Activated T-helper 1 cell treated with anti-CD3 and anti-CD28 coated beads, Interleukin-2, amount 50 U/mL, for 16 hours (primary cell): Measurements from ENCODE around the gene NOS1AP.
A peak's percentile ranks its signal among the peaks of the same experiment; 100 is the strongest.
"Not testable (repeated sequence)": the region's sequence is repeated elsewhere in the genome, so short reads cannot be mapped to it uniquely, and the experiment has no call there.

Experiments
- DNase-seq, 2 donors: peaks; one replicate each; pipeline ENCODE4 v3.0.0-alpha.2; 2020; ENCODE audit warnings: low read depth in 1 of 2, low spot score in 1 of 2

NOS1AP gene

DNA sequence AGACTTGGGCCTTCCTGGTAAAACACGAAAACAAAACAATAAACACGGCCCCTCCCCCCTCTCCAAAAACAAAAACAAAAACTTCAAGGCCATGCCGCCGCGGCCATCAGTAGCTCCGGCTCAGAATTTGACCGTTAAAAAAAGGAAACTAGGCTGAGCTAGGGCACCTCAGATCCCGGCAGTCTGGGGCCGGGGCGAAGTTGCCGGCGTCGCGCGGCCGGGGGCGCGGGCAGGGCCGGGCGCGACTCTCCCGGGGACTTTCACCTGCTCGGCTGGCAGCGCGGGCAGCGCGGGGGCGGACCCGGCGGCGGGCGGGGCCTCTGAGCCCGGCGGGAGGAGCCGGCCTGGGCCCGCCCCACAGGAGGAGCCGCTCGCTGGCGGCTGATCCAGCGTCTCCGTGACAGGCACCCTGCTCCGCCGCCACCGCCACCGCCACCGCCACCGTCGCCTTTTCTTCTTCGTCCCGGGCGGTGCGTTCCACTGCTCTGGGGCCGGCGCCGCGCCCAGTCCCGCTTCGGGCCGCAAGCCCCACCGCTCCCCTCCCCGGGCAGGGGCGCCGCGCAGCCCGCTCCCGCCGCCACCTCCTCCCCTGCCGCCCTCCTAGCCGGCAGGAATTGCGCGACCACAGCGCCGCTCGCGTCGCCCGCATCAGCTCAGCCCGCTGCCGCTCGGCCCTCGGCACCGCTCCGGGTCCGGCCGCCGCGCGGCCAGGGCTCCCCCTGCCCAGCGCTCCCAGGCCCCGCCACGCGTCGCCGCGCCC is at the start of gene NOS1AP:
NOS1AP (plus strand) TSS at position 358 of the 760 bp plus-strand sequence. CDS start 487 bp downstream, outside the sequence.
- peak; percentile 46 to 64 for DNase-seq

DNA sequence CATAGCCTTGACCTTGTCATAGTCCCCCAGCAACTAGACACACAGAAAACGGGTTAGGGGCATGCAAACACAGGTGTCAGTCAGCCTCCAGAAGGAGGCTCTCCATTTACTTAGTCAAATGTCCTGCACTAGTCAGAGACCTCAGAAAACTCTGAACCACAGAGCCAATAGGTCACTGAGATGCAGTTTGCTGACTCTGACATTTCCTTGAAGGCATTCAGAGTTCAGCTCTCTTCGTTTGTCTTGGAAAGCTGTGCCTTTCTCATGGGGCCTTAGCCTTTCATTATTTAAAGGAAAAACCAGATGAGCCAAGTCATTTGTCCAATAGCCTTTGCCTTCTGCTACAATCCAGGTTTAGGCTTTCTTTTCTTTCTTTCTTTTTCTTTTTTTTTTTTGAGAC is 49.3 kb upstream of the NOS1AP start:
- no peak for DNase-seq

DNA sequence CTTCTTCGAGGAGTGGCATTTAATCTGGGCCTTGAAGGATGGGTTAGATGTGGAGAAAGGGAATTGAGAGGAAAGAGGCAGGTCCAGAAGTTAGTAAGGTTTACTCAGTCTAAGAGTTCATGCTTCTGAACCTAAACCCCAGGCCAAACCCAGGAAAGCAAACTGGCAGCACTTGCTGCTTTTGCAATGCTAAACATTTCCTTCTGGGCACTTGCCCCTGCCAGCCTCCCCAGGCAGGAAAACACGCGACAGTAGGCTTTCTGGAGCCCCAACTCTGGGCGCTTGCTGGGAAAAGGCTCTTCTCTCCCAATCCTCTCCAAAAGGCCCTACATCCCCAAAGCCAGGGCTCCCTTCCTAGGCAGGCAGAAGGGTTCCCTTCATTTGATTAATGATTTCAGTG is 48.4 kb upstream of the NOS1AP start:
- DNase-seq: no peak

DNA sequence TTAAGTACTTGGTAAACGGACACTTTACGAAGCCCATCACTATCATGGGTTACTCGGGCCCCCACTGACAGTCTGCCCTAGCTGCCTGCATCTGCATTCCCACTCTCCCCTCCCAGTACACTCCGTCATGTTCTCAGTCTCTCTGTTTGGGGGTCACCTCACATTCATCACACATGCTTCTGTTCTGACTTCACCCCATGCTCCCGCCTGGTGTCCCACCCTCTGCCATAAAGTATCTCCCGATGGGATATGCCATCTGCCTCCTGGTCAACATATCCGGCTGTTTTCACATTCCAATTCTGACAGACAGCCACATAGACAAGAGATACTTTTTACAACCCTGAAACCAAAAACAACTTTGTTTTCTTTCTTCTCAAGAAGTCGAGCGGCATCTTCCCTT is 46.9 kb upstream of the NOS1AP start:
- no peak for DNase-seq

DNA sequence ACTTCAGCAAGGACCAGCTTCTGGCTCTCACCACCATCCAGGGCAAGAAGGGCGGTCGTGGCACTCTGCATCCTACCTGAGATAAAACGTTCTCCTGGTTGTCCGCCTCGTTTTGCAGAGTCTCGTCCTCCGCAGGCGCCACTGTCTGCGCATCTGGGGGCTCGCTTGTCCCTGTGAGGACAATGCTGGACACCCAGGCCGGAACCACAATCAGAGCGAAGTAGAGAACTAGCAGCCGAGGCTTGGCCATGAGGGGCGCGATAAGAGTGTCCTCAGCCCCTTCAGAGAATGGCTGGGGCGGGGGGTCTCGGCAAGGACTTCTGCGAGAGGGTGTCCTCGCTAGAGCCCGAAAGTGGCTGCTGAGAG is 46.3 kb upstream of the NOS1AP start:
- no peak for DNase-seq

DNA sequence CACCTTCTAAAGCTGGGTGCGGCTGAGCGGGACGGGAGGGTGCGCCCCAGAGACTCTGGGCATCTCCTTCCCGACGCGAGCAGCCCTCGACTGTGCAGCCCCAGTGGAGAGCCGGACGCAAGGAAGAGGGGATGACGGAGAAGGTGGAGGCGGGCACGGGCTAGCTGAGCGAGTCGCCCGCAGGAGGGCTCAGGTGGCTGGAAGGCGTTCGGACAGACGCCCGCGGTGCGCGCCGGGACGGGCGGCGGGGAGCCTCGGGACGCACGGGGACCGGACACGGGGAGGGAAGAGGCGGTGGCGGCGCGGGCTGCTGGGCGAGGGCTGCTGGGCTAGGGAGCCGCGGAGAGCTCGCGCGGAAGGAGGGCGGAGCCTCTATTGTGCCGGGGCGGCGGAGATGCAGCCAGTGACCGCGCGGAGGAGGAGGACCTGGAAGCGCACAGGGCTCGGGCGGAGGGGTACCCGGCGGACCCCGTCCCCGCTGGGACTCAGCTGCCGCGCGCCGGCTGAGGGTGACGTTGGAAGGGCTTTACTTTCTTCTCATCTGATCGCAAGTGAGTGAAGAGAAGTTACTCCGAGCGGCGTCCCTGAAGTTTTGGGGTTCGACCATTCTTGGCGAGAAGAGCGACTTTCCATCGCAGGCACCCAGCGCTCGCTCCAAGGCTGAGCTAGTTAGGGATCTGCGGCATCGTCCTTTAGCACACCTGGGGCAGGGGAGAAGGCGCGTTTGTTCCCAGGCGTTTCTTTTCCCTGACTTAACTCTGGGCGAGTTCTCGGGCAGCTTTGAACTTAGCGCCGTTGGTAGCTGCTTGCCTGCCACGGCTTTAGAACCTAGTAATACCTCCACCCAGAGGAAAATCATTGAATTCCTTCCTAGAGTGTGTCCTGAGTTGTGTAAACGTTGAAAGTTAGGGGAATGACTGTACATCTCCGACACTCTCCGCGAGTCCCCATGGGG is 45.7 kb upstream of the NOS1AP start, which contains the start of gene OLFML2B:
OLFML2B (minus strand) TSS at position 323 of the 955 bp plus-strand sequence. CDS start 439 bp downstream, outside the sequence.
- DNase-seq: peak; percentile 15

DNA sequence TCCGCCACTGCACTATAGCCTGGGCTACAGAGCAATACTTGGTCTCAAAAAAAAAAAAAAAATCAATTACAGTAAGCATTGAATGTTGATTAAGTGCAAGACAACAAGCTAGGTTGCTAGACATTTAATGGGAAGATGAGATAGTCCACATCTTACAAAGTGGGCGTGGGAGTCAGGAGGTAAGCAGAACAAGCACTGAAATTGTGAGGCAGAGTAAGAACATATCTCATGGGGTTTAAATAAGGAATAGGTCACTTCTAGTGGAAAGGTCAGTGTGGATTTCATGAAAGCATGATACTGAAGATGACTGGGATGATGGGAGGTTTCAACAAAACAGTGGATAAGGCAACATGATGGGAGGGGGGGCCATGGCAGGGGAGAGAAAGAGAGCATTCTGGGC is 44.0 kb upstream of the NOS1AP start:
- DNase-seq: no peak

DNA sequence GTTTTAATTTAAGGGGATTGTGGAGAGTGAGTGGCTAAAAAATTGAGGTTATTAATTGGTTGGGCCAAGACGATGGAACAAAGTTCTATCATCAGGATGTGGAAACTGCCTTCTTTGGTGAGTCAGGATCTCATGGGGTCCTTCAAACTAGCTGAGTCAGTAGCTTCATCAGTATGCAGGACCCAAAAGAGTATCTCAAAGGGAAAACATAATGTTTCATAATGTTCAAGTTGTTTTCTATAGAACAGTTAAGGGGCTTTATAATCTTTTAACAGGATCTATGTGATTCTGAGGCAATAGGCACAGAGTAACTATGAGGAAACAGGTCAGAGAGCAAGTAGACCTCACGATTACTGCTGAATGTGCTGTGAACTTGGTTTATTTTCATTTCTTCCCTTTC is 42.6 kb upstream of the NOS1AP start:
- no peak for DNase-seq

DNA sequence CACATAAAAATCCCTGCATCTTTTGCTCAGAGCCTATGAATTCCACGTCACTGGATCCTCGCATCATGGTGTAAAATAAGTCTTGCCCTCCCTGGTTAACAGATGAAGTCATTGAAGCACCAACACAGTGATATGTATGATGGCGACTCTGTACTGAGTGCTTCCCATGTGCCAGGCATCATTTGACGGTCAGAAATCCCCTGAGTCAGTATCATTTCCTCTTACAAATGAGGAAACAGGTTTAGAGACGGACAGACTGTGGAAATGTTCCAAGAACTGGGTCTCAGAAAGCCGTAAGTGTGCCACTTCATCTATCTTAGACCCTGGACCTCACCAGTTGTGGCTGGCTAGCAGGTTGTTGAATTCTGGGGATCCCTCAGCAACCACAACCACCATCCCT is 40.8 kb upstream of the NOS1AP start:
- DNase-seq: no peak

DNA sequence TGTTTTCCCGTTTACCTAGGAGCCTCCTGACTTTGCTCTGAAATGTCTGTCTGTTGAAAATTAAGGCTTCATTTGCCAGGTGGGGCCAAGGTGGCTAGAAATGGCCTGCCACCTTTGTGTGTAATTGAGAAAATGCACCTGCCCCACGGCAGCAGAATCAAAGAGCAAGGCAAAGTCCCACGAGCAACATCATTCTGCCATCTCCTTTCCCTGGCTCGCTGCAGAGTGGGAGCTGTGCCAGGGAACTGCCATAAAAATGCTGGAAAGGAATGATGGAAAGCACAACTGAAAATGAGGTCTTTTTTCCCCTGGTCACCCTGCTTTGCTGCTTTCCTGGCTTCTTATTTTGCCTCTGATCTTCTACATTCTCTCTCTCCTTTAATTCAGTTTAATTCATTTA is 40.3 kb upstream of the NOS1AP start:
- no peak for DNase-seq

DNA sequence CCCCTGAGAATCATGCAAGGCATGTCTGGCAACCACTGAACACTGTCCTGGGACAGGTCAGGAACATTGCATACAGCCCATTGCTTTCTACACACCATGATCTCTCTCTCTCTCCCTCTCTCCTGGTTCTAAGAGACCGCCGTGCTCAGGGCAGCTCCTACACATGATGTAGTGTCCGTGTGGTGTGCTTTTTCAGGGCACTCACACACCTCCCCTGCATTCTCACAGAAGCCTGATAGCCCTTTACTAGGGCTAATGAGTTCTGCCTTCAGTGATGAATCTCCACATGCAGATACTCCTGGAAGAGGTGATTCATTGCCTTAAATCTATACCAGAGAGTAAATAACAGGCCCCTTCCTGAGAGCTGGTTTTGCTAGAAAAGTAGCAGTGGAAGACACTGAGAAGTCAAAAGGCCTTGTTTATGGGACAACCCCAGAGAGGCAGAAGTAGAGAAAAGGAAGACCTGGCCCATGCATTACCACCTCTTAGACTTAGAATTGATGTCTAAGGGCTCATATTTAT is 38.7 kb upstream of the NOS1AP start:
- DNase-seq: no peak

DNA sequence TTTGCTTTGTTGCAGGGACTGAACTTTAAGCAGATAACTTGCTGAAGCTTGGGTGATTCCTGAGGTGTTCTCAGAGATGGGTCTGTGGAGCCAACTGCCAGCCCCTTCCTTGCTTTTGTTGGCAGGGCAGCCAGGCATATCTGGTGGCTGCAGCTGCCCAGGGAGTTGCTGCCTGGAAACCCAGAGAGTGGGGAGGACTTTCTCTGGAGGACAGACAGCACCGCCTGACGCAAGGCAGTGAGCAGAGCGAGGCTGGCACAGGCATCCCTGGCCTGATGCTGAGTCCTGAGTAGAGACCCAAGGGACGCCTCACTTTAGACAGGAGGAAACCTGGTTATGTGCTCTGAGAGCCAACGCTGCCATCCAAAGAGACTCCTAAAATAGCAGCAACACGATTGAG is 36.1 kb upstream of the NOS1AP start:
- DNase-seq: no peak

DNA sequence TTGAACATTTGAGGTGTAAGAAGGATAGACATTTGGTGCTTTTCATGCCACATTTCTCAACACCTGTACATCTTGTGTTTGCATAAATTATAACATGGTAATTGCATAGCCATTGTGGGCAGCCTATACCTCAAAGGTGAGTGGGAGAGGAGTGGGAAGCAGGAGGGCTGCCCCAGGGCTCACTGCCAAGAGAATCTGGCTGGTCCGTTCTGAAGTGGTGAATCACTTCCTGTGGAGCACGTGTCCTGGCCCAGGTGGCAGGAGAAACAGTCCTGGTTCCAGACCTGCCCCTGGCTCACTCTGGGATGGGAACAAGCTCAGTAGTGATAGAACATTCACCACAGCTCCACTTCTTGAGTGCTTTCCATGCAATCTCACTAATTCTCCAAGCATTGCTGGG is 34.2 kb upstream of the NOS1AP start:
- DNase-seq: no peak

DNA sequence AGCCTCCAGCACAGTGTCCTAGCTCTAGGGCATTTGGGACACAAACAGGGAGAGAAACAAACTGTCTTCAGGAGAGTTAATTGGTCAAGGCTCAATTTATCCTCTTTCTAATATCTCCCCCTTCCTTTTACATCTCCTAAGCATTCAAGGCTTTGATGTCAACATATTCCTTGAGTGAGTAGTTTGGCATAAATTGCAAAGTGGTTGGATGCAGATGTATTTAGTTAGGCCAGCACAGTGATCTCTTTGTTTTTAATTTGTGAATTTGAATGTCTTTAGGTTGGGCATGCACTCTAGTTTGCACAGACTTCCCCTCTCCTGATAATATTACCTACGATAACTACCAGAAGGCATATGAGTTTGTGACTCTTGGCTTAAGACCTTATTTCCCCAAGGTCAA is 33.3 kb upstream of the NOS1AP start:
- DNase-seq: no peak

DNA sequence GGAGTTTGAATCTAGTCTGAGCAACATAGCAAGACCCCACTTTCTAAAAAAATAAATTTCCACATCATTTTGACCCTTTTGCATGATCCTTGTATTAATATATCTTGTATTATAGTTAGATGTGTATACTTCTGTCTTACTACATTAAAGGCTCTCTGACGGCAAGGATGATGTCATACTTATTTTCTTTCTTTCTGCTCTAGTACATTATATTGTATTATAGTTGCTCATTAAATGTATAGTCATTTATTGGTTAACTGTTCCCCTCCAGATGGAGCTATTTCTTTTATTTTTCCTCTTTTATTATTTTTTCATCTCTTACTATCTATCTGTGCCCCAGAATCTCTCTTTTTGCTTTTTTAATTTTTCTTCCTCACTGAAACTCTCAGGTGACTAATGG is 30.9 kb upstream of the NOS1AP start:
- no peak for DNase-seq

DNA sequence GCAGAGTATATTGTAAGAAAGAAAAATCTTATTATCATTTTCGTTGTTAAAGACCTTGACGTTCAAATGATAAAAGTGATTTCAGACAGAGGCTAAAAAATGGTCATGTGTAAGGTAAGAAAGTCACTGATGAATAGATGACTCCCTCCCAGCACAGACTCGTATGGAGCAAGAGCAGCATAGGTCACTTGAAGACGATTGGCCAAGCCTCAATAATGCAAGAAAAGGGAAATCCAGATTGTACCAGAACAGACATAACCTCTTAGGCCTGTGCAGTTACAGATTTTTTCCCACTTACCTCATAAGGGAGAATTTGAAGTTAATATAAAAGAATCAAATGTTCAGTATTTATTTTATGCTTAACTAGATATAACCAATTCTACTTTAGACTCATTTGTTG is 29.5 kb upstream of the NOS1AP start:
- no peak for DNase-seq

DNA sequence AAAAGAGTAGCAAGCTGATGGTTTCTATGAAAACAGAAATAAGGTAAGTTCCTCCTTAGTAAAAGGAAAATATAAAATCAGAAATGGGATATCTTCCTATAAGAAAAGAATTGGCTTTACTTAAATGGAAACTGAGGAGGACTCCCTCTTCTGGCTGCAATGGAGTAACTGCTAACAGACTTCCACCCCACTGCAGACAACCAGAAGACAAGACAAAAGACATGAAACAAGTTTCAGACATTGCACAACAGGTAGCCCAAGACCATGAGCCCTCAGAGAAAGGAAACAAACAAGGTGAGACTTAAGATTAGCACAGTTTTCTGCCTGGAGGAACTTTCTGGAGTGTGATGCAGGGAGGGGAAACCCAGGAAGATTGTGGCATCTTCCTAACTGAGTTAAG is 28.8 kb upstream of the NOS1AP start:
- no peak for DNase-seq

DNA sequence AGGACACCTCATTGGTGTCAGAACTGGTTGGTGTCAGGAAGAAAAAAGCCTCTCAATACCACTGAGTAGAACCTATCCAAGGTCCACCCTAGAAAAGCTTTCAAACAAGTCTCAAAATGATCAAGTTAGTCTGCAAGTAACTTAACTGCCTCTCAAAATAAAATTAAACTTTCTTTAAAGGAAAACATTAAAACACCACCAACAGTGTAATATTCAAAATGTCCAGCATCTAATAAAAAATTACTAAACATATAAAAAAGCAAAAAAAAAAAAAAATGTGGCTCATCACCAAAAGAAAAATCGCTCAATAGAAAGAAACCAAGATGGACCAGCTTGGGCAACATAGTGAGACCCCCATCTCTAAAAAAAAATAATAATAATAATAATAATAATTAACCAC is 27.1 kb upstream of the NOS1AP start:
- no peak for DNase-seq

DNA sequence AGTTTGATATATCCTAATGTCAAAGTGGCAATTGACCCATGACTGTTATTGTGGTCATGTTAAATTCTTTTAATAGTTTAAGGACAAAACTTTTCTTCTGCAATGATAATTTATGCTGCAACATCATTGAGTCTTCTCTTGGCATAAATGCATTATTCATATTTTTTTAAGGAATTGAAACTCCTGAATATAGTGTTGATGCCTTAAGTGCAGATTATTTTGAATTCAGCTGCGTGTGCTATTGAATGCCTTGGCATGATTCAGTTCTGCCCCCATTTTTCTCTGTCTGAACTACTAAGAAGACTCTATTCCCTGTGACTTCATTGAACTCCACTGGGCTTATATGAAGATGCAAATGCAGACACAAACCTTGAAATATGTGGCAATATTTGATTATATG is 22.6 kb upstream of the NOS1AP start:
- no peak for DNase-seq

DNA sequence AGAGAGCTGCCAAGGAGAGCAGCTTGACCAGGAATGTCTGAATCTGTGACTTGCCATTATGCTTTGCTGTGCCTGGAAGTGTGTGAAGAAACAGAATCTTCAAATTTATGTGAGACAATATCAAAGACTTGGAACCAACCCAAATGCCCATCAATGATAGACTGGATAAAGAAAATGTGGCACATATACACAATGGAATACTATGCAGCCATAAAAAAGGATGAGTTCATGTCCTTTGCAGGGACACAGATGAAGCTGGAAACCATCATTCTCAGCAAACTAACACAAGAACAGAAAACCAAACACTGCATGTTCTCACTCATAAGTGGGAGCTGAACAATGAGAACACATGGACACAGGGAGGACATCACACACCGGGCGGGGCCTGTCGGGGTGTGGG is 15.5 kb upstream of the NOS1AP start:
- DNase-seq: not testable (repeated sequence)

DNA sequence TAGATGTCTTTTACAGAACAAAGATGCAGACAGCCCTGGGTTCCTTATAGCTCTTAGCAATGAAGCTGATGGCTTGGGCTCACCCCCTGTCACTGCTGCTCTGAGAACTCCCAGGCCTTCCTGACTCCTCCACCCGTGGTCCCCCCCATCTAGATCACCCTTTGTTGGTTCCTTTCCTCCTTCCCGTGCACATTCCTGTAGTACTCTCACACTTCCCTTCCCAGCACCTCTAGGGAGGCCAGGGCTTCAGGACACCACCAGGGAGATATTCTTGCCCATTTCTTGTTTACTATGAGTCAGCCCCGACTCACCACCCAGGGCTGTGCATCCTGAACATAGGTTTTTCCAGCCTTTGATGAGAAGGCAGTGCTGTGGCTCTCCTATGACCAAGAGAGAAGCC is 14.4 kb upstream of the NOS1AP start:
- no peak for DNase-seq

DNA sequence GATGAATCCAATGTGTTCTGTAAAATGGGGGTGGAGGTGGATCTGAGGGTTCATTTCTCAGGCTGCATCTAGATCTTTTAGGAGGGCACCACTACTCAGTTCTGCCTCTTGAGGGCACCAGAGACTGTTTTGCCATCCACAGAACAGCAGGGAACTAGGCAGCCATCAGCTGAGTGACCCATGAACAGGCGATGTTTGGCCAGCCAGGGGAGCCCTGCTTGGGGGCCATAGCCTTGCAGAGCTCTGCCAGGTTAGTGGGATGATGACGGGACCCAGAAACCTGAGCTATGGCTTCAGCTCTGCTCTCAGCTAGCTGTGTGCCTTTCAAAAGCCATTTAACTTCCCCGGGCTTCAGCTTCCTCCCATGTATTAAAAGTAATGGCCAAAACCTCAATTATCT is 13.4 kb upstream of the NOS1AP start:
- no peak for DNase-seq
